NCI-H2227 (cell line): Measurements from ENCODE around the gene PHLDB2.
"Not testable (repeated sequence)": the region's sequence is repeated elsewhere in the genome, so short reads cannot be mapped to it uniquely, and the experiment has no call there.

Experiments
- DNase-seq: peaks from one replicate; lab custom pipeline; 2025; ENCODE audit not compliant: unreplicated experiment; lab: John Stamatoyannopoulos, UW

Gene PHLDB2

DNA sequence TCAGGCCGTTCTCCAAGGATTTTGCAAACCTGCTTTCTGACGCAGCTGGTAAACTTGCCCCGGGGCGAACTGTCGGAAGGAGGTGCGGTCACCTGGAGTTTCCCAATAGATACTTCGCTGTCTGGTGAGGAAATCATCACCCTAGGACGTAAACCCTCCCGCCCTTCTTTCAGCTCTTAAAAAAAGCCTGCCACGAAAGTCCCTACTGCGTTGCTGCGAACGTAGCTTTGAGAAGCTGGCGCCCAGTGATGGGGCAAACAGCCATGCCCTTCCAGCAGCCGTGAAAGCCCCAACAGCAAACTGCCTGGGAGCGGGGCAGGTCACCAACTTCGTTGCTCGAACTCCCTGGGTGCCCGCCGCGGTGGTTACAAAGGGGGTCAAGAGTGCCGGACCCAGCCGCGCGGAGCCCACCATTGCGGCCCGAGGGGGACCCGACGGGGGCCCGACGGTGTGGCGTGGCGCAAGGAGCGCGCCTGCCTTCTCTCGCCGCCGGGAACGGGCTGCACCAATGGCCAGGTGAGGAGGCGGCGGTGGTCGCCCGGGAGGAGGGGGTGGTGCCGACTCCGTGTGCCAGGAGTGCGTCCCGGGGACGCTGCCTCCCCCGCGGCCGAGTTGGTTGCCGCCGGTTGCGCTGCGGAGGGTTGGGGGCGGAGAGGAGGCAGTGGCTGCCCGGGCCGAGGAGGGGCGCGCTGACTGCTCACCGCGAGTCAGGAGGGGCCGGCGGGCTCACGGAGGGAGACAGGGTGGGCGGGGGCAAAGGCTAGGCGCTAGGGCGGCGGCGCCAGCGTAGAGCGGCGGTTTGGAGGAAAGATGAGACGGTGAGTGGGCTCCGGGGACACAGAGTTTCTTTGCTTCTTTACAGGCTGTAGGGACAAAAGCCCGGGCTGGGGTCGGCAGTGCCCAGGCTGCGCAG, at the start of gene PHLDB2:
Gene PHLDB2 (plus strand): TSS at position 205 of the 913 bp plus-strand sequence. CDS start 24,813 bp downstream, outside the sequence.
- peak; percentile 59 for DNase-seq

GRCh38 chr3:111810909-111811308, 48.2 kb upstream of the PHLDB2 start:
- no peak for DNase-seq

DNA sequence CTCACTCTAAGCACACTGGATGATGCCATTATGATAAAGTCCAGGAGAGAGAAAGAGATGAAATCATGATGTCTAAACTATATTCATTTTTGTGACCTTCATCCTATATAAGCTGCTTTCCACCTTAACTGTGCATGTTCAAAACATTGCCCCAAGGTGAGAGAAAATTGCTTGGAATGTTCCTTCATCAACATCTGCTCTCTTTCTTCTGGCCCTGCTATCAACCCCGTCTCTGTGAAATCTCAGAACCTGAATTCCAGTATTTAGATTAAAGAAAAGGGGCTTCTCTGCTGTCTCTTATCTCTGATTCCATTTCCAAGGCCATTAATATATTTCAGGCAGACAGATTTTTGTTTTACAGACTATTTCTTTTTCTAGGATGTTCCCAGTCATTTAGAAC, 47.3 kb upstream of the PHLDB2 start:
- no peak for DNase-seq

- DNase-seq, result no peak
Observed at GRCh38 chr3:111812701-111813100, 46.4 kb upstream of the PHLDB2 start.

DNA sequence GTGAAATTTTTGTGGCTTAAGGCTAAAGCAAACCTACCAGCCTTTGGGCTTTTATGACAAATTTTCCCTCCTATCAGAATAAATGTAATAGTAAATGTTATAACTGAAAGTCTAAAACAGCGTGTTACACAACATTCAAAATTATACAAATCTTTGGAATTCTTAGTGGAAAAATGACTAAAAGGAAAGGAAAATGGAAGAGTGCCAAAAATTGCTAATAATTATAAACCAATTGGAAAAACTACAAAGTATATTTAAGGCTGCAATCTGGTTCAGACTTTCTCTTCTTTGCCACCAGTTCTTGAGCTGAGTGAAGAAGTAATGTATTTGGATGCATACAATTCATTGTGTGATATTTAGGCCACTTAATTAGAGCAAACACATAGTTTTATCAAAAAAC, 45.6 kb upstream of the PHLDB2 start:
- DNase-seq, result no peak

- no peak for DNase-seq
Observed at GRCh38 chr3:111813979-111814378, 45.1 kb upstream of the PHLDB2 start.

GRCh38 chr3:111816771-111817170, 42.3 kb upstream of the PHLDB2 start:
- DNase-seq, result not testable (repeated sequence)

GRCh38 chr3:111819927-111820326, 39.1 kb upstream of the PHLDB2 start:
- DNase-seq, result no peak

DNA sequence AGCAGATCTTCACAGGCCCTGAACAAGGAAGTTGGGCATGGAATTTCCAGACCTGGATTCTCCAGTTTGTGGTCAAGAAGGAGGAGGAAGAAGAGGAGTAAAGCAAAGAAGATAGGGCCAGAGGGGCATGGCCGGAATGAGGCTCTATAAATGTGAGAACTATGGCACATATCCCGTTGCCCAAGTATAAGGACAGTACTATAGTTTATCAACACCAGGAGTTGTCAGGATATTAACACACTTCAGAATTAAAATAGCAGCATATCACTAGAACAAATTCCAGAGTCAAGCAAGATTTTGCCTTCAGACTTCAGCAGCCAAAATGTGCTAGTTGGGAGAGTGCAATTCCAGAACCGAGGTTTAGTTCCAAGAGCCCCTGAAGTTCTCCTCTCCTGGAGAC, 38.4 kb upstream of the PHLDB2 start:
- no peak for DNase-seq

DNA sequence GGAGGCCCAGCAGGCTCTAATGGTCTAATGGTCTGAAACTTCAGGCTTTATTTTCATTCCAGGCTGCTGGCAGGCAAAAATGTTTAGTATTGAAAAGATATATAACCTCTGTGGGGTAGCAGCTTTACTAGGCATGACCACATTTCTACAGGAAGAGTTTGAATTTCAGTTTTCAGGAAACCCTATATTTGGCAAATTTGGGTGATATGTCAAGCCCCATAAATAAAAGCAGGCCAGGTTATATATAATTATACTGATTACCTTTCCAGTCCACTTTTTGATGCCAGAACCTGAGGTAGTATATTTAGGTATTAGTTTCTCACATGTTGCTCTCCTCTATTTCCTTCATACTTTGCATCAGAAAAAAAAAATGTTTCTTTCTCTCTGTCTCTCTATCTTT, 37.2 kb upstream of the PHLDB2 start:
- DNase-seq, result no peak

DNA sequence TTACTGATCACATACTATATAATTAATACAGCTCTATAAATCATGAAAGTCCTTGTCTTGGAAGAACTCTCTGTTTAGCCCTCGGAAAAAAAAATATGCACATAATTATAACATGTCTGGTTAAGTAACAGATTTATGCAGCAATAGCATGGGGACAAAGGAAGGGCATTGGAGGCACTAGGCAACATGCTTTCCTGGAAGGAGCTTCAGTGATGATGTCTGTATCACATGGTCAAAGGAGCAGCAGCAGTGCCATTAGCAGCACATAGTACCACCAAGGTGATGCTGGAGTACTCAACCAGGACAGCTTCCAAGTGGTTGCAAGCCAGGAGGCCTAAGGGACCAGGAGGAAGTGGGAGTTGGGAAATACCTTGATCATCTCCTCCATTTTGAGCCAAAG, 36.3 kb upstream of the PHLDB2 start:
- DNase-seq, result no peak

DNA sequence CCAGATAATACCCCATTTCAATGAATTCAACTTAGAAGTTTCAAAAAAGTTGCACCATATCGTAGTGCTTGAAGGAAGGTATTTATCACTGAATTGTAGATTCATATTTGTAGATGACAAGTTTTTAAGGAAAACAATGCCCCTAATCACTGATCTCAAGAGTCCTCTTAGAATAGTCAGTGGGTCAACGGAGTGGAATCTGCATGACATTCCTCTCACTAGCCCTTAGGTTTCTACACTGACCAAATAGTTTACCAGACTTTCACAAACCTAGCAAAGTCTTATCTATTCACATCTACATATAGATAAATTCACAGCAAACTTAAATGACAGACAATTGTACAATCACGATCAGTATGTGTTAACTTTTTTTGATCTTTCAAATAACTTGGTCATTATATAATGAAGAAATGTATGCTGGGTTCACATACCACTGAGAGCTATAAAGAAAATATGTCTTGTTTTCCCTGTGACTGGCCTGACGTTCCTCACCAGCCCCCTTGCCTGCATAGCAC, 35.7 kb upstream of the PHLDB2 start:
- no peak for DNase-seq

GRCh38 chr3:111824351-111824750, 34.7 kb upstream of the PHLDB2 start:
- no peak for DNase-seq

DNA sequence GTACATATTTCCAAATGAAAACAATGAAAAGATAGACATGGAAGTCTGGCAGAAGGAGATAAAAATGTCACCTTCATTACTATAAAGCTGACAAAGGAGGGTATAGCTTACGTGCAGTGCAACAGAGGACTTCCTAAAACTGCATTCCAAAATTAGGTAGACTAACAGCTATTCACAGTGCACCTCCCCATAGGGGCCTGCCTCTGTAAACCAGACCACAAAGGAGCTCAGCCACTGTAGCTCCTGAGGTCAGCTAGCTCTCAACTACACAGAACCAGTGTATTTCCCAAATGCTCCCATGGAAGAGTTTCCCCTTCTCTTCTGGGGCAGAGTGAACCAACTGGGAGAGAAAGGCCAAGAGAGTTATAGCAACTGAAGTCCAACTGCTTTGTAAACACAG, 31.2 kb upstream of the PHLDB2 start:
- DNase-seq, result no peak

DNA sequence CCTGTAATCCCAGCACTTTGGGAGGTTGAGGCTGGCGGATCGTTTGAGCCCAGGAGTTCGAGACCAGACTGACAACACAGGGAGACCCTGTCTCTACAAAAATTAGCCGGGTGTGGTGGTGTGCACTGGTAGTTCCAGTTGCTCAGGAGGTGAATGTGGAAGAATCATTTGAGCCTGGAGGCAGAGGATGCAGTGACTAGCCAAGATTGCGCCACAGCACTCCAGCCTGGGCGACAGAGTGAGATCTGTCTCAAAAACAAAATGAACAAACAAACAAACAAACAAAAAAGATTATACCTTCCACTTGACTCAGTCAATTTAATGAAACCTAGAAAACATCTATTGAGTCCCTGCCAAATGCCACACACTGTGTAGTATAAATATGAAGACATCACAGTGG, 30.5 kb upstream of the PHLDB2 start:
- DNase-seq, result no peak

GRCh38 chr3:111829023-111829422, 30.0 kb upstream of the PHLDB2 start:
- DNase-seq, result no peak

DNA sequence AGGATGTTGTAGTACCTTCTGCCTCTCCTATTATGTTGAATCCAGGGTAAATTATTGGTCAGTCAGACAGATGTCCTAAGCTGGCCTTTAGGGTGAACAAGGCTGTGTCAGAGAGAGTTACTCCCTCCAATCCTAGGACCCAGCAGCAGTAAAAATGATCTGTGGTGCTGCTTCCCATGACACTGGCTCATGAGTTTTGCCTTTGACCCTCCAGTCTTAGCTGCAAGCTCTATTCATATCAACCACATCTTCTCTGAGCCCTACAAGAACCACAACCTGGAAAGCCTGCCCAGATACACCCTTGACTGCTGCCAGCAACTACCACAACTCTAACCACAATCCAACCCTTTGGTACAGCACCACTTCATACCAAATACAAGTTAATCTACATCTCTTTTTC, 27.2 kb upstream of the PHLDB2 start:
- no peak for DNase-seq

DNA sequence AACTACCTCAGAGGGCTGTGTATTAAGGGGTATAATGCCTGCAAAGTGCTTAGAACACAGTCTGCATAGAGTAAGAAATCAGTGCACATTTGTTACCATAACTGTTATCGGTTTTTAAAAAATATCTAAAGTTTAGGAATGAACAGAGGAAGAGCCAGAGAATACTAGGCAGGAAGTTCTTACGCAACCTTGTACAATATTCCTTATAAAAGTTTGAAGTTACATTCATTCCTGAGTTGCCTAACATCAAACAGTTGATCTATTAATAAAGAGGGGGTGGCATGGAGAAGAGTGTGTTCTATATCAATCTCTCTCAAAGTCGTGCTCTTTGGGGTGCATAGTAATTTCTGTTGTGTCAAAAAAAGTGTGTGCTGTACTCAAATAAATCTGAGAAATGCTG, 22.0 kb upstream of the PHLDB2 start:
- no peak for DNase-seq

- DNase-seq, result no peak
Observed at GRCh38 chr3:111838133-111838532, 20.9 kb upstream of the PHLDB2 start.

- no peak for DNase-seq
Observed at GRCh38 chr3:111846039-111846438, 13.0 kb upstream of the PHLDB2 start.

DNA sequence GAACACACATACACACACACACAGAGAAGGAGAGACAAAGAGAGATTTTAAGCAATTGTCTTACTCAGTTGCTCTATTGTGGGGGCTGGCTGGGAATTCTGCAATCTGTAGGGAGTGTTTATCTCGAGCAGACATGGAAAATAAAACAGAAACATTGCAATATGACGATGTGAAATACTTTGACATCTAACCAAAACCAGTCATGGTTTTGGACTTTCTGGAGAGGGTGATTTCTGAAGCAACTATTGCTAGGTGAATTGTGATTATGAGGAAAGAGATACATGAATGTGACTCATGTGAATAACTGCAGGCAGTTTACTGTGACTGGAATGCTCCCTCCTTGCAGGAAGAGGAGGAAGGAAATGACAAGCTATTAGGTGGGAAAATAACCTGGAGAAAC, 12.3 kb upstream of the PHLDB2 start:
- DNase-seq, result no peak

- DNase-seq, result no peak
Observed at GRCh38 chr3:111848283-111848682, 10.8 kb upstream of the PHLDB2 start.

GRCh38 chr3:111848778-111849177, 10.3 kb upstream of the PHLDB2 start:
- no peak for DNase-seq
